ENCODE measurements around the gene NPAS1.

NPAS1 gene

DNA sequence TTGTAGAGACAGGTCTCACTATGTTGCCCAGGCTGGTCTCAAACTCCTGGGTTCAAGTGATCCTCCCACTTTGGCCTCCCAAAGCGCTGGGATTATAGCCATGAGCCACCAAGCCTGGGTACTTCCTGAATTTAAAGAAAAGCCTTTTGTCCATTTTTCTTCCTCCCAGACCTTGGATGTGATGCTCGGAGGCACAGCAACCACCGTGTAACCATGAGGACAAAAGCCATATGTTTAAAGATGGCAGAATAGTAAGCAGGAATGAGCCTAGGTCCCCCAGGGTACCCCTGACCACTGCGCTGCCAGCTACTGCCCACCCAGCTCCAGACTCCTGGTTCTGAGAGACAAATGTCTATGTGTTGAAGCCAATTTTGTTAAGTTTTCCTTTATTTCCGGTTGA lies 62.9 kb downstream of the NPAS1 start:
- DNase-seq = no peak

DNA sequence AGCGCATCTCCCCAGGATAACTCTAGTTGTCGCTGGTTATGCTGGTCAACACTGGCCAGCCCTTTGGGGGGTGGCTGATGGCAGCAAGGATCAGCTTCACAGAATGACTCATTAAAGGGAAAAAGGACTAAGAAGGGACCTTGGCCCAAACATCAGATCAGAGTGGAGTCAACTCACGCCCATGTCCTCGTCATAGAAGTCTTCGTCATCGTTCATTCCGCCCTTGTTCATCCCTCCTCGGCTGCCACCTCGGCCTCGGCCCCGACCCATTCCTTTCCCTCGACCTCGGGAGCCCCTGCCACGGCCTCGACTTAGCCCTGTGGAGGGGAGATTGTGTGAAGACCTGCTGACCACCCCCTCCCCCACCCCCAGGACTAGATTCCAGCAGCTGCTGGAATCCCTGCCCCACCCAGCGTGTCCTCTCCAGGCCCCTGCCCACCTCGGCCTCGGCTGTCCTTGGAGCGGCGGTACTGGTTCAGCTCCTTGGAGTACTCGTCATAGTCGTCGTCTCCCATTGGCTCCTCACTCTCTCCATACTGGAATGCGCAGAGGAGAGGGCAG lies 65.3 kb downstream of the NPAS1 start:
- DNase-seq = no peak

- no peak for DNase-seq
Observed at GRCh38 chr19:47086280-47086679, 66.6 kb downstream of the NPAS1 start.

DNA sequence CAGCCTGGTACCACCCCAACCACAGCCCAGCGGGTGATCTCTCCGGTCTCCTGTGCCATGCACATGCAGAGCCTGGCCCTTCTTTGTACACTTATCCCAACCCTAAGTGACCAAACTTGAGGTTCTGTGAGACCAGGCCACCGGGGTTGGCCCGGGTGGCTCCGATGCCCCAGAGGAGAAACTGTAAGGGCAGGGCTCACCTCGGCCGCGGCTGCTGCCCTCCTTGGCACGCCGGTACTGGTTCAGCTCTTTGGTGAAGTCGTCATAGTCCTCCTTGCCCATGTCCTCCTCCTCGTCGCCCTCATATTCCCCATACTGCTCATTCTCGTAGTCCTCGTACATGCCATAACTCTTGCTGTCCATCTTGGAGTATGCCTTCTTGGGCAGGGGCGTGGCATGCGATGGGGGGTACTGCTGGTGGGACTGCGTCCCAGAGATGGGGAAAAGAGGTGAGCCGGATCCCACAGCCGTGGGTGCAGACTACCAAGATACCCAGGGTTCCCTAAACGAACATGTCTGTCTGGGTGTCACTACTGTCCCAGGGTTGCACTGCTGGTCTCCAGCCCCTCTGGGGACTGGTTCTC lies 70.2 kb downstream of the NPAS1 start:
- DNase-seq = no peak

- DNase-seq = no peak
Observed at GRCh38 chr19:47093254-47093653, 73.6 kb downstream of the NPAS1 start.

DNA sequence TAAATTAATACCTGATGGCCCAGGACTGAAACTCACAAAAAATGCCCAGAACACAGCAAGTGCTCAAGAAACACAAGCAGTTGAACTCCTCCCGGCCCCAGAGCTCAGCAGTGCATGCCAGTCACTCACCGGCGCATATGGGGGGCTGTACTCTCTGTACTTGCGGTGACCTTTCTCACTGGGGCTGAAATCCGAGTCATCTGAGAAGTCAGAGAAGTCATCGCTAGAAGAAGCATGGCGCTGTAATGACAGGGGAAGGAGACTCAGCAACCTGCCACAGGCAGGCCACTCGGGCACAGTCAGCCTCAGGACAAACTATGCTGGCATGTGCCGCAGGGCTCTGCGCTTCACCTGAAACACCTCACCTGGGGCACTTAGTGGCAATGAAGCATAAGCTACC lies 74.2 kb downstream of the NPAS1 start:
- no peak for DNase-seq

DNA sequence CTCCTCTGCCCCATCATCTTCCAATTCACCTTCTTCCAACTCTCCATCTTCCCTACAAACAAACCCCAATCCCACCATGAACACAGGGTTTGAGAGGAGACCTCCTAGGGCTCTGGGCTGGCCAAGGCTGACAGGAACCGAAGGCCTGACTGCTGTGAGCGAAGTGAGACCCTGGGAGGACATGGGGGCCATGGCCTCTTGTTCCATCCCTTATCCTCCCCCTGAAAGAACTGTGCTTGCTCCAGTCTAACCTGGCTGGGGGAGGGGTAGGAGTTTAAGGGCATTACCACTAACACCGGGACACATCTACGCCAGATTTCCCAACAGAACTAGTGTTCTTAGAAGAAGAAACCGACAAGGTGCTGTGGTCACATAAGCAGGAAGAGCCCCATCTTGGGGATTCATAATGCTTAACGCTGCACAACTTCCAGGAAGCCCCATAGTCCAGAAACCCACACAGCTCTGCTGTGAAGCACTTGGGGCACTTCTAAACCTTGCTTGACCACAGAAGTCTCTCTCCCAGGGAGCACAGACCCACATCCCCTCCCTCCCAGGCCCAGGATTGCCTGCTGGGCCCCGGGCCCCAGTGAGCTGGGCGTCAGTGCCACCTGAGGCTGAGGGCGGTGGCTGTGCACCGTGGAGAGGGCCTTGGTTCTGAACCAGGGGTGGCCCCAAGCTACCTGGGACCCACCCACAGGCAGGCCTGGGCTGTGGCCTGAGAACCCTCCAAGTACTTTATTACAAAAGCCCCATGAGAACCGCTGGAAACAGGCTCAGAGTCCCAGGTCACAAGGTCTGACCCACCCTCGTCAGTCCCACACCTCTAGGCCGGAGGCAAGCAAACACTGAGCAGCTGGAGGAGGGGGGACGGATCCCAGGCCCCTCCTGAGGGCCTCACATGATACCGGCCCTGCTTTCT lies 75.2 kb downstream of the NPAS1 start:
- no peak for DNase-seq
